NCI-H2196 treated with DMSO at 0.1 percent for 48 hours (cell line): ENCODE measurements around the gene RGS2.

Experiments used
- DNase-seq: peaks from one replicate; lab custom pipeline; 2025; ENCODE audit not compliant: unreplicated experiment; lab: John Stamatoyannopoulos, UW

The RGS2 gene

GRCh38 chr1:192808518-192809306 is at the start of gene RGS2:
Gene RGS2 (plus strand): TSS chr1:192809039. CDS start chr1:192809072, 33 bp downstream.
- peak; percentile 82 for DNase-seq

DNA sequence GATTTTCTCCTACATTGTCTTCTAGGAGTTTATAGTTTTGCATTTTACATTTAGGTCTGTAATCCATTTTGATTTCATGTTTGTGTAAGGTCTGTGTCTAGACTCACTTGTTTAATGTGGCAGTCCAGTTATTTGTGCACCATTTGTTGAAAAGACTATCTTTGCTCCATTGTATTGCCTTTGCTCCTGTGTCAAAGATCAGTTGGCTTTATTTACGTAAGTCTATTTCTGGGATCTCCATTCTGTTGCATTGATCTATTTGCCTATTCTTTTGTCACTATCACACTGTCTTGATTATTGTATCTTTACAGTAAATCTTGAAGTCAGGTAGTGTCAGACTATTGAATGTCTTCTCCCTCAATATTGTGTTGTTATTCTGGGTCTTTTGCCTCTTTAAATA is 49.7 kb upstream of the RGS2 start:
- no peak for DNase-seq

GRCh38 chr1:192762265-192762664 is 46.6 kb upstream of the RGS2 start:
- no peak for DNase-seq

- DNase-seq: no peak
Measured at GRCh38 chr1:192763243-192763642, 45.6 kb upstream of the RGS2 start.

DNA sequence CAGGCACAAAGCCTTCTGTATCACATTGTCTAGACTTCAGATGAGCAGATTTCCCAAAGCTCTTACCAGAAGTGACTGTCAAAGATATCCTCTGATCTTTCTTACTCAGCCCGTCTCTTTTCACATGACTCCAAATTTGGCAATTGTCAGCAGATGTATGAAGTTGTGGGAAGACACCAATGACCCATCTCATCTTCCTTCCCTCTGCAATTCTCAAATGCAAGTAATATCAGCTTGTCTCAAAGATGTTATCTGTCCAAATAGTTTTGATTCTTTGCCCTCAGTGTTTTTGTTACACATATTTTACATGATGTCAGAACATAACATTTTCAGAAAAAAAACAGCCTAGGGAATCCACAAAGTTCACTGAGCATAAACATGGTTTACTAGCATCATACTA is 45.1 kb upstream of the RGS2 start:
- DNase-seq: no peak

- no peak for DNase-seq
Measured at GRCh38 chr1:192764675-192765074, 44.2 kb upstream of the RGS2 start.

DNA sequence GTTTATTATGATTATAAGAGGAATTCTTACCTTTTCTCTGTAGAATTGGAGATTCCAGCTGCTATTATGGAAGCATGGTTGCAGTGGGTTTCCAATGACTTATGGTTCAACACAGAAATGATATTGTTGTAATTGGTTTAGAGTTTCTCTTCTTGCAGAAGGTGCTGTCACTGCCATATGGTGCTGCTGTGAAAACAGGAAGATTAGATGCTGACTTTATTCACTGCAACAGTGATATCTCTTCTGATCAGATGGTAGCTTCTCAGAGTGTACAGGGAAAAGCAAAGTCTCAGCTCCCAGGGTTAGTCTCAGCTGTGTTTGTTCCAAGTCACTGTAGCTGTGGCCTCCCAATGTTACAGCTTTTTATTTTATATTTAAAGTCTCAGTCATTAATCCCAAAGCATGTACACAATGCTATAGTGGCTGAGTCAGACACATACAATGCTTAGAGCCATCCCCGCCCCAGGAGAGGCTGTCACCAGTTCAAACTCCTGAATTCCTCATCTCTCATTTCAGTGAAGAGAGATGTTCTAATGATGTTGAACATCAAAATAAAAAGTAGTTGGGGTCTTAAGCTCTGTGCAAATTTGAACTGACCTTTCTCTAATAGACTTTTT is 42.7 kb upstream of the RGS2 start:
- no peak for DNase-seq

GRCh38 chr1:192766876-192767275 is 42.0 kb upstream of the RGS2 start:
- DNase-seq: no peak

GRCh38 chr1:192767798-192768197 is 41.0 kb upstream of the RGS2 start:
- no peak for DNase-seq

DNA sequence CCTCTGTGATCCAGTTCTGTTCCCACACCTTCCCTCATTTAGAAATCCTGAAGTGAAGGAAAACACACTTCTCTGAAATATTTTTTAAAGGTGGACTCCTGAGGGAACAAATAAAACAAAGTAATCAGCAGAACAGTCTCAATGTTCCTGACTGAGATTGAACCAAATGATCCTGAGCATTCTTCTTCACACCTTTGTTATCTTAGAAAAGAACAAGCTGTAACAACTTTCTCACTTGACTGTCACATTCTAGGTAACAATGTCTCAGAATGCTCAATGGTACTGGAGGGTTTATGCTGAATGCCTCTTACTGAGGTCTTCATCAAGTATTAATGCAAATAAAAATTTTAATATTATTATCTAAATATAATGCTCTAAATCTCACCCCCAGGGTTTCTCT is 40.4 kb upstream of the RGS2 start:
- DNase-seq: no peak

DNA sequence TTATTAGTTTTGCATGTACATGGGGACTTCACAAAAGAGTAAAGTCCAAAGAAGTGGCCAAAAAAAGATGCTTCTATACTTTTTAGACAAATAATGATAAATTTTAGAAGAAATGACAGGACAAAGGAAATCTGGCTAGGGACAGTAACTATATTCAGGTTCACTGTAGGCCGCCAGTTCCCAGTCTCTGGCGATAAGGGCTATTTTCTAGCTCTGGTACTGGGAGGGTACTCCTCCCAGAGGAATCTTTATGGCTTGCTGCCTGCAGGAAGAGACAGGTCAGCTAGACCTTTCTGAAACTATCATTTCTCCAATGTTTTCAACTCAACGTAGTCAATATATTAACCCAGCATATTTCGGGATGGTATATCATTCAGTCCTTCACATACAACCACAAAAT is 37.5 kb upstream of the RGS2 start:
- DNase-seq: no peak

- DNase-seq: no peak
Measured at GRCh38 chr1:192775631-192776030, 33.2 kb upstream of the RGS2 start.

- no peak for DNase-seq
Measured at GRCh38 chr1:192776206-192776605, 32.6 kb upstream of the RGS2 start.

GRCh38 chr1:192776998-192777397 is 31.8 kb upstream of the RGS2 start:
- DNase-seq: no peak

DNA sequence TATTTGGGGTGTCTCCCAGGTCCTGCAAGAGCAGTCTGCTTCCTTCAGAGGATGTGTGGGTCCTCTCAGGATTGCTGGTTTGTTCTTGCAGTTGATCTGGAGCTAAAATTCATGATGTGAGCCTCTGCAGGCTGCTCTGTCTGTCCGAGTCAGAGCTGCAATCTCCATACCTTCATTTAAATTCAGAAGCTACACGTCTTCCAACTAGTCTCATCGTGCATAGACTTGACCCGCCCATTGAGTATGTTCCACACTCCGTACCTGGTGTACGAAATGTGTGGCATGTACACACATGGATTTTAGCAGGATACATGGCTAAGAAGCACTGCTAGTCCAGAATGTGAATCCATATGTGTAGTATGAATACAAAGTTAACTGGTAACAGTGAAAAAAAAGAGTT is 25.0 kb upstream of the RGS2 start:
- no peak for DNase-seq

DNA sequence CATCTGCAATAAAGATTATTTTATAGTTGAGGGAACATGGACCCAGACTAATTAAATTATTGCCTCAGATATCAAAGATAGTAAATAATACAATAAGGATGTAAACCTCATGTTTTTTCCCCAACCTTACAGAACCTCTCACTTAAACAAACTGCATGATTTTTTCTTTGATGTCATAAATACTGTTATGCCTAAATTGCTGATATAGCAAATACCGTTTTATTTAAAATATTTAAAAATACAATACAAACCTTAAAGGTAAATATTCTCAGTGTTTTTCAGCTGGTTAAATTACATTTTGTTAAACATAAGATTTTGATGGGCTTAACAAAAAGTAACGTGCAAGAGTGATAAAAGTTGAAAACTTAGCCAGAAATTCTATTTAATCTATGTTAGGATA is 24.4 kb upstream of the RGS2 start:
- DNase-seq: no peak

DNA sequence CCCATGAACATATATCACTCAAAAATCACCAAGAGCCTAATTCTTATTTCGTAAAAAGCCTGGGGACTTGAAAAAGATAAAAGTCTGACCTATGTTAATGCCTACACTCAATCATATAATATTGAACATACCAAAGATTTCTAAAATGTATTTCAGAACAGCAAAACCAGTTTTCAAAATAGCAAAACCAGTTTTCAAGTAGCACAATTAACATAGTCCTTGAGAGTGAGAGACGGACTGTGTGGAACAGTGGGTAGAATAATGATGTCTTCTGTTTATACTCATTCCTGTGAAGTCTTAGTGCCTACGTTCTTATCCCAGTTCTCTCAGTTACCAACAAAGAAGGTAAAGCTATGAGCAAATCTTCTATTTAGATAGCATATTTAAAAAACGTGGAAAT is 22.3 kb upstream of the RGS2 start:
- DNase-seq: no peak

- no peak for DNase-seq
Measured at GRCh38 chr1:192787914-192788585, 20.8 kb upstream of the RGS2 start.

GRCh38 chr1:192789871-192790270 is 19.0 kb upstream of the RGS2 start:
- DNase-seq: no peak

- DNase-seq: no peak
Measured at GRCh38 chr1:192792628-192793027, 16.2 kb upstream of the RGS2 start.

DNA sequence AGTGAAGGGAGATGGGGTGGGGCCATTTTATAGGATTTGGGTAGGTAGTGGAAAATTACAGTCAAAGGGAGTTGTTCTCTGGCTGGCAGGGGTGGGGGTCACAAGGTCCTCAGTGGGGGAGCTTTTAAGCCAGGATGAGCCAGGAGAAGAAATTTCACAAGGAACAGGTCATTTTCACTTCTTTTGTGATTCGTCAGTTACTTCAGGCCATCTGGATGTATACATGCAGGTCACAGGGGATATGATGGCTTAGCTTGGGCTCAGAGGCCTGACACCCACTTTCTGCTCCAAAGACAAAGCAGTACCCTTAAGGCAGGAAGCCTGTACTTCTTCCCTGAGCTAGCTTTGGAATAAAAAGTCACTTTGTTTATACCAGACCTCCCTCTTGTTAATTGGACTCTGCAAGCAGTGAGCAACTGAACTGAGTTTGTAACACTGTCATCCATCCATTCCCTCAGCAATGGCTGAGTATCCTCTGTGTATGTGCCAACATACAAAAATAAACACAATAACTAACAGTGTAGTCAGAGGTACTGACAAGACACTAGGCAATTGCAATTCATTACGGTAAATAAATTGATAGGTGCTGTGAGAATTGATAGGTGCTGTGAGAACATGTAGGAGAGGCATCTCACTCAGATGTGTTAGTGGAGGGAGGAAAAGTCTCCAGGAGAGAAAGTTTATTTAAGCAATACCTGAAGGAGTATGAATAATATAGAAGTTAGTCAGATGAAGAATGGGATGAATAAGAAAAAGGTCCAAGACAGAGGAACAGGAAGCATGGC is 14.7 kb upstream of the RGS2 start:
- no peak for DNase-seq

DNA sequence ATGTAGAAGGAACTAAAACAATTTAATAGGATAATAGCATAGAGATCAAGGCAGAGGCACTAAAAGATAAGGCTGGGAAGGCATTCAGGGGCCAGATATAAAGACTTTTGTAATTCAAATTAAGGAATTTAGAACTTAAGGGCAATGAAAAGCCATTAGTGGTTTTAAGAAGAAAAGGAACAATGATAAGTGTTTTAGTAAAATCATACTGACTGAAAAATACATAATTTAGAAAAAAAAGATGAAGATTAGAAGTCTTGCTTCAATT is 14.1 kb upstream of the RGS2 start:
- DNase-seq: no peak
